Hepatic stellate cell (primary cell): ENCODE measurements around the gene FCMR.

Experiments
- DNase-seq: peaks from one replicate; pipeline ENCODE4 v3.0.0; 2011; ENCODE audit warnings: low spot score

The FCMR gene

GRCh38 chr1:206923009-206923960 is 1.5 kb upstream of the FCMR start:
- no peak for DNase-seq

- DNase-seq = no peak
These were observed 783 bp upstream of the FCMR start for GRCh38 chr1:206922524-206922923.

DNA sequence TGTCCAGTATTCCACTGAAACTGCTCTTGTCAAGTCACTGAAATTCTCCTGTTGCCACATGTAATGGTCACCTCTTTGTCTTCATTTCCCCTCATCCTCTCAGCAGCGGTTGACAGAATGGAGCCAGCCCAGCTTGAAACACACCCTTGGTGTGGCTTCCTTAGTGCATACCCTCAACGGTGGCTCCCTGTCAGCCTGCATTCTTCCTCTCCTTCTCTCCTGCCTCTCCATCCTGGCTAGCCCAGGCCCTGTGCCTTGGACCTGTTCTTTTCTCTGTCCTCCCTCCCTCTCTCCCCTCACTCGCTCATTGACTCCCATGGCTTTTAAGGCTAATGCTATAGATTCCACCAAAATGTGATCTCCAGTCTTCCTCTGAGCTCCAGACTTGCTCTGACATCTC is 3.7 kb downstream of the FCMR start:
- DNase-seq = no peak

GRCh38 chr1:206916000-206916709 is 5.6 kb downstream of the FCMR start:
- no peak for DNase-seq

DNA sequence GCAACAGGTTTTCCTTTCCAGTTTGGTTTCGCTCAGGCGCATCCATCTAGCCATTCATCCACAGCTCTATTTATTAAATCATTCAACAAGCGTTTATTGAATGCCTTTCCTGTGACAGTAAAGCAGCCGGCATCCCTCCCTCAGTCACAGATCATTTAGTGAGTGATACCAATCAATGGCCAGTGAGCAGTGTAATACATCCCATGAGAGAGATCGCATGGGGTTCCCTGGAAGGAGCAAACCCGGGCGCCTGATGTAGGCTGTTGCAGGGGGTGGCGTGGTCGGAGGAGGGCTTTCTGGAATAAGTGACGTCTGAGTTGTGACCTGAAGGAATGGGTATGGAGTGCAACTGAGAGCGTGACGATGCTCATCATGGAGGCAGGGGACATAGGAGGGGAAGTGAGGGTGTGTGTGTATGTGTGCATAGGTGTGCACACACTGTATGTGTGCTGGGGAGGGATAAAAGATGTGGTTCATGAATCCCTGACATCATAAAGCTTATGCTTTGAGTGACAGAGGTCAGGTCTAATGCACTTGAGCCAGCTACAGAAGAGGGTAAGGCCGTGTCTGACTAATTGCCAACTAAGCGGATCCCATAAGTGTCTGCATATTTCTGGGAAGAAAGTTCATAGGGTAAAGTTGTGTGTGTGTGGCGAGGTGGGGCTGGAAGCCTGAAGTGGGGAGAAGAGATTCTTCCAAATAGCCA is 6.6 kb downstream of the FCMR start:
- no peak for DNase-seq

- no peak for DNase-seq
These were observed 7.8 kb downstream of the FCMR start for GRCh38 chr1:206913766-206914537.

- DNase-seq = peak; percentile 81
These were observed 9.2 kb downstream of the FCMR start for GRCh38 chr1:206912445-206913095.

- DNase-seq = peak; percentile 80
These were observed 10.6 kb downstream of the FCMR start for GRCh38 chr1:206911064-206911663.

- DNase-seq = peak; percentile 26
These were observed 11.8 kb downstream of the FCMR start for GRCh38 chr1:206909883-206910318.

DNA sequence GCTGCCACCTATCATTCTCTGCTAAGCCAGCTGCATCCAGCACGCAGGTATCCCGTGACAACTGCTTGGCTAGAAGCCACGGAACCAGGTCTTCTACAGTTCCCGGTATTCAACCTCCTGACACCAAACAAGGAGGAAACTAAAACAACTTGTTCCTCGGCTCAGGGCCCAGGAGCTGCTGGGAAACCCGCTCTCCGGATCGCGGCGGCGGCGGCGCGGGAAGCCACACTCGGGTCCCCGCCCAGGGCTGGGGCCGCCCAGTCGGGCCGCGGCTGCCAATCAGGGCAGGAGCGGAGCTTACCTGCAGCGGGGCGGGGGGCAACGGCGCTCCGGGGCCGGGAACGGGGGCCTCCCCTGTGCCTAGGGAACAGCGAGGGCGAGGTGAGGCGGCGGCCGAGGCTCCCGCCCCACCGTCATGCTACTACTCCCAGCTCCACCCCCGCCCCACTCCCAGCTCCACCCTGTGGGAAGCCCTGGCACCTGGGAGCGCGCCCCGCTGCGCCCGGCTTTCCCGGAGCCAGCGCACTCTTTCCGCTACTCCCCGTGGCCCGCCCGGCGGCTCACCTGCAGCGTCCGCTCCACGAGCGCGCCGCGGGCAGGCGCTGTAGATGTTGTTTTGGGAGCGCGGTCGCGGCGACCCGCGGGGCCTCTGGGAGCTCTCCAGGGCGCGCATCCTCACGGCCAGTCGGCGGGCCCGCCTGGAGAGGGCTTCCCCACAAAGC is 12.4 kb downstream of the FCMR start:
- DNase-seq = peak; percentile 54

GRCh38 chr1:206908038-206908437 is 13.7 kb downstream of the FCMR start:
- DNase-seq = no peak

DNA sequence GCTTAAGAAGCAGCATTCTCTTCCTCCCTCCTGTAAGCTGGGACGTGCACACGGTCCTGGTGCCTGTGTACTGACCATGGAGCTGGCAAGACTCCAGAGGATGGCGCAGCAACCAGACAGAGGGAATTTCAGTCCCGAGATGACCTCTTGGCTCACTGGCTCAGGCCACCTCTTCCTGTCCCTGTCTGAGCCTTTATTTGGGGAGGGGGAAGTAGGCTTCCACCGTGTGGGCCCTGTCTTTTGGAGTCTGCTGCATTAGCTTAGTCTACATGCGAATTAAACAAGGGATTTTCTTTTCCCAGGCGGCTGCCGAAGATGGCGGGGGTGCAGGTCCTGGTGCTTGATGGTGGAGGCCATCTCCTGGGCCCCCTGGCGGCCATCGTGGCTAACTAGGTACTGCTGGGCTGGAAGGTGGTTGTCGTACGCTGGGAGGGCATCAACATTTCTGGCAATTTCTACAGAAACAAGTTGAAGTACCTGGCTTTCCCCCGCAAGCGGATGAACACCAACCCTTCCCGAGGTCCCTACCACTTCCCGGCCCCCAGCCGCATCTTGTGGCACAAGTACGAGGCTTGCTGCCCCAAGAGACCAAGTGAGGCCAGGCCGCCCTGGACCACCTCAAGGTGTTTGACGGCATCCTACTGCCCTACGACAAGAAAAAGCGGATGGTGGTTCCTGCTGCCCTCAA is 14.3 kb downstream of the FCMR start:
- no peak for DNase-seq

- peak; percentile 93 for DNase-seq
These were observed 16.2 kb downstream of the FCMR start for GRCh38 chr1:206905295-206906164.

DNA sequence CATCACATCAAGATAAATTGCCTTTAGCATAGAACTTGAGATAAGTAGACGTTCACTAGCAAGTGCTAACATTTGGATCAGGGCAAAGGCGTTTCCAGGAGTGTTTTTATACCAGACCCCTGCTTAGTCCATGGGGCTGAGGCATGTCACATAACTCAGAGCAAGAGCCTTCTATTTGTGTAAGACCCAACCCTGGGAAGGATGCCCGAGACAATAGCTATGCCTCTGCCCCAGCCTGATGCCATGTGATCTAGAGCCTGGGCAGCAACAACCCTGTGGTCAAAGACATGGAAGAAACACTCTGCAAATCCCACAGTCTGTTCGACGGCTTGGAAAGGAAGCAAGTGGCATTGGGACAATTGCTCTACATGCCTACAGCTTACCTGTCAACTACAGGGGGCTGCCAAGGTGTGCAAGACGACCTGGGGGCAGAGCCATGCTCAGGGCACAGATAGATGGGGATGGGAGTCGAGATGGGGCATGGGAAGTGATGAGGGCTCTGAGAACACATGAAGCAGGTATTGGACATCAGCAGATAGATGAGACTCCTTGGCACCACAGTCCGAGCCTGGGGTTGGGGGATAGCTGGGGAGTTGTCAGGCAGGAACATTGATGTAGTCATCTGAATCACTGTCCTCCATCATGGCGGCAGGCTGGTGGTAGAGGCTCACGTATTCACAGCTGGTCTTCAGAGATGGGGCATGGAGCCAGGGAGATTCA is 17.2 kb downstream of the FCMR start:
- DNase-seq = no peak

DNA sequence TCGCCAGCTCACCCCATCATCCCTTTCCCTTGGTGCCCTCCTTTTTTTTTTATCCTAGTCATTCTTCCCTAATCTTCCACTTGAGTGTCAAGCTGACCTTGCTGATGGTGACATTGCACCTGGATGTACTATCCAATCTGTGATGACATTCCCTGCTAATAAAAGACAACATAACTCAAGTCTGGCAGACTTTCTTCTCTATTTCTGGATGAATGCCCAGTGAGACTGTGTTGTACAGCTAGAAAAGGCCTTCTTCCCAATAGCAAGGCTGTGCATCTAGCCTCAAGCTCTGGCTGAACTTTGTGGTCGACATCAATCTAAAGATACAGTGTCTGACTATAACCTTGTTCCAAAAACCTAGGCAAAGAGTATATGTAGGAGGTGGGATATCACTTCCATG is 18.1 kb downstream of the FCMR start:
- DNase-seq = no peak

GRCh38 chr1:206902702-206903101 is 19.0 kb downstream of the FCMR start:
- DNase-seq = no peak

DNA sequence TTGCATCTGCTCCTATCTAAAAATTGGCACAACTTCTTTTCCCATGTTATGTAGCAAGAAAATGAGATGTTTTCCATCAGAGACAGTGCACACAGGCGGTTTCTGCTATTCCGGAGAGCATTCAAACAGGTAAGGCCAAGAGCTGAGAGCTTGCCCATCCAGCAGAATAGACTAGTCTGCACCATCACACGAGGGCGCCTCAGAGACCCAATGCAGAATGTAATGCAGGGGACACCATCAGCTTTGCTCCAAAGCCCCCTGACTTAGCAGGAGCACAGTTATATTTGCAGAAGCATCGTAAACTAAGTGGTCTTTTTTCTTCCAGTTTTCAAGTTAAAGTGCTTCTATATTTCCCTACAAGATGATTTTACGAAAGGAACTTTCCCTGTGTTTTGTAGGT is 19.8 kb downstream of the FCMR start:
- DNase-seq = no peak

DNA sequence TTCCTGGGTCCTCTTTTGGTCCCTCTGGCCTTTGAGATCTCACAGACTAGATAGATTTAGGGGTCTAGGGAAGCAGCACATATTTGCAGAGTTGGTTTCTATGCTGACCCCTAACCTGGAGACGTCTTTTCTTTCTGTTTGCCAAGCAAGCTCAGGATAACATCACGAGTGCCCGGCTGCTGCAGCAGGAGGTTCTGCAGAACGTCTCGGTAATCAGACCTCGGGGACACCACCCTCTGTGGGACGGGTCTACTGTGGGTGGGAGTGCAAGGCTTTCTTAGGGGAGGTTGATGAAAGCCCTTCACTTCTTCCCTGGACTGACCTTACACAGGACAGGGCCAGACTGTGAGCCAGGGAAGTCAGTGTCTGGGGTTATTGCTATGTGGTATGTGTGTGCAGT is 21.6 kb downstream of the FCMR start:
- DNase-seq = no peak
